GM21367 (cell line): ENCODE data around the gene SAMD1.
A peak's percentile ranks its signal among the peaks of the same experiment; 100 is the strongest.

Experiments used
- ATAC-seq: cut with Tn5 transposase; IDR thresholded peaks from one replicate; pipeline ENCODE4 v1.9.1; 2021; ENCODE audit not compliant: unreplicated experiment

SAMD1 gene

DNA sequence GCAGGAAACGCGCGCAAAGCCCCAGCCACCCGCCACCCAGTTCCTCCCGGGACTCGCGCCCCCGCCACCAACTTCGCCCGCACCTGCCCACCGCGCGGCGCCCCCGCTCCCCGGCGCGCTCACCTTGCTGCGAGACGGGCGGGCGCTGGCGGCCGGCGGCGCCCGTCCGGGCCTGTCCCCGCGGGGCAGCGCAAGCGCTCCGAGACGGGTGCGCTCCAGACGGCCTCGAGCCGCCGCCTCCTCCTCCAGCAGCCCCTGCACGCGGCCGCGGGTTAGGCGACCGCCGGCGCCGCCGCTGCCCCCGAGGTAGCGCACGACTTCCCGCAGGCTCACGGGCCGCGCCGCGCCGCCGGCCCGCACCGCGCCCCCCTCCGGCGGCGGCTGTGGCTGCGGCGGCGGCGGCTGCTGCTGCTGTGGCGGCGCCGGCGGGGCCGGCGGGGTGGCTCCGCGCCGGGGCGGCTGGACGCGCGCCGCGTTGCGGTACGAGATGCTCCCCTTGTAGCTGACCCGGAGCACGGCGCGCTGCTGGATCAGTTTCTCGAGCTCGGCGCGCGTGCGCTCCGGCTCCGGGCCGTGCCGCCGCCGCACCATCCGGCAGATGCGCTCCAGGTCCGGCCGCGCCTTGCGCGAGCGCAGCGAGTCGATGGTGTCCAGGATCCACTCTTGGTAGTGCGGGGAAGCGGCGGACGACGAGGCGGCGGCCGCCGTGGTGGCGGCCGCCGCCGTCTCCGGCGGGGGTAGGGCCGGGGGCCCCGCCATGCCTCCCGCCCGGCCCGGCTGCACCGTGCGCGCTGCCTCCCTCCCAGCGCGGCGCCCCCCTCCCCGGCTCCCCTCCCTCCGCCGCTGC lies 666 bp downstream of the SAMD1 start:
- peak; percentile 6 for ATAC-seq

DNA sequence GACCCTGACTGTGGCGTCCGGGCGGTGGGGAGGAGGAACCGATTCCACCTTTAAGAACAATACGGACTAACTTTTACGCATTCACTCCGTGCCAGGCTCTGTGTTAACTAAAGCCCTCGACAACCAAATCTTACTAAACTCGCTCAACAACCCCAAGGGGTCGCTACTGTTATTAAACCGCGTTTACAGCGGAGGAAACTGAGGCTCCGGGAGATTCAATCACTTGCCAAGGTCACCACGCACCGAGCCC lies 1.2 kb downstream of the SAMD1 start:
- no peak for ATAC-seq

DNA sequence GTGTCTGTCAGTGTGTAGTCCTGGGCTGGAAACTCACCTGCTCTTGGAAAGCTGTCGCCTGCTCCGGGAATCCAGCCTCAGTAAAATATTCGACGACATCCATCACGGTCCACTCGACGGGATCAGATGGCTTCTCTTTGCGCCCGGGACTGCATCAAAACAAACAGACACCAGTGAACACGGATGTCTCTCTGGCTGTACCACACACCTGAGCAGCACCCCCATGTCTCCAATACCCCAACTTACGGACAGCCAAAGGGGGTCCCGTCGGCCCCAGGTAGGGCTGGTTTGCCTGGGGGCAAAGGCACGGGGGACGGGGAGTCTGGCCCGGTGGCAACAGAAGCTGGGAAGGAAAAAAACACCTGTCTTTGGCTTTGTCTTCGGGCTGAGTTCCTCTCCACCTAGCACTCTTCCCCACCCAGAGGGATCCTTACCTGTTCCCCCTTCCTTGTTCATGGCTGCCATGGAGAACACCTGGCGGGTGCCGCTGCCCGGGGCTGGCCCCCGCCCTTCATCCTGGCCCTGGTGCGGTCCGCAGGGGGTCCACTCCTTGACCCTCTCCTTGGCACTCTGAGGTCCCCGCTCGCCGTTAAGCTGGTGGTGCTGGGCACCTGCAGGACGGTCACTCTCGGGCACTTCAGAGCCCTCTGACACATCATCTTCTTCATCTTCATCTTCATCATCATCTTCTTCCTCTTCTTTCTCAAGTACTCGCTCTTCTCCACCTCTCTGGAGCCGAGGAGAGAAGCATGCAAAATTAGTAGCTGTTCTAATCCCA lies 1.7 kb downstream of the SAMD1 start:
- ATAC-seq: no peak

DNA sequence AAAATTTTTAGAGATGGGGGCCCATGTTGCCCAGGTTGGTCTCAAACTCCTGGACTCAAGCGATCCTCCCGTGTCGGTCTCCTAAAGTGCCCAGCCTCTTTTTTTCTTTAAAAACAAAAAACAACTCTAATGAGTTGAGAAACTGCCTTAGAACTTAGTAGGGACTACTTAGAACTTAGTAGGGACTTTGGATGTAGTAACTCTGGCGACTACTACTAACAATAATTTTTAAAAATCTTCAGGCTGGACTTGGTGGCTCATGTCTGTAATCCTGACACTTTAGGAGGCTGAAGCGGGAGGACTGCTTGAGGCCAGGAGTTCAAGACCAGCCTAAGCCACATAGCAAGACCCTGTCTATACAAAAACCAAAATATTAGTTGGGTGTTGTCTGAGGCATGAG lies 4.5 kb downstream of the SAMD1 start:
- no peak for ATAC-seq

DNA sequence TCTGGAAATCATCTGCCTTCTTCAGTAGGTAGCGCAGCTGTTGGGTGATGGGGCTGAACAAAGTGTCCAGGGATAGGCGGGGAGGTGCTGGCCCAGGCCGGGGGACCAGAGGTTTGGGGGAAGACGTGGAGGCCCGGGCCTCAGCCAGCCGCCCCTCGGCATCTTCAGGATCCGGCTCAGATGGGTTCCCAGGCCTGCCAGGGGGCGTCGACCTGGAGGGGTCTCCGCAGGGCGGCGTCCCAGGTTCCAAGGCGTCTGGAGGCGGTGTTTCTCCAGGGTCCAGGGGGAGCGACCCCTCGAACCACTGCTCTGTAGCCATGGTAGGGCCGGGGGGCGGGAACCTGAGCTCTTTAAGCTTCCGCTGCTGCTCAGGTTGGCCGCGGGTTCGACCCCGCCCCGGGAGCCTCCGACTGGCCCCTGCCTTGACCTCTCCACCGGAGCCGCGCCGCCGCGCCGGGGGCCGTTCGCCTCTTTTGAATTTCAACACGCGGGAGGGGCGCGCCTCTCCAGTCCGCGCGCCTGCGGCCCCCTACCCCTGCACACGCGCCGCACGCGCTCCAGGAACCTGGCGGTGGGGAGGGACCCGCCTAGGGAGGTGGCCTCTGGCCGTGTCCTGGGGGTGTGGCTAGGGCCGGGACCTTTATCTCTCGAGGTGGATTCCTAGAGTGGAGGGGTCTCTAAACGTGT lies 5.1 kb downstream of the SAMD1 start, which contains the start of gene C19orf67:
Gene C19orf67 (minus strand): TSS at position 475 of the 687 bp plus-strand sequence. CDS start 156 bp downstream, at position 319.
- ATAC-seq: no peak

DNA sequence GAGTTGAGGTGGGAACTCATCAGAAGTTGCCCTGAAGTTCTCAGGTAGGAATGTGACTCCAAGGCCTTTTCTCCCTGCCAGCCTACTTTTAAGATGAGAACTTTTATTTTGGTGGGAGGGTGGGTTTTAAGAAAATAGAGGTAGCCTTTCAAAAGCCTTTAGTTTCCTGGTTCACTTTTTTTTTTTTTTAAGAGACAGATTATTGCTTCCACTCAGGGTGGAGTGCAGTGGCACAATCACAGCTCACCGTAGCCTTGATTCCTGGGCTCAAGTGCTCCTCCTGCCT lies 7.9 kb downstream of the SAMD1 start:
- ATAC-seq: no peak

DNA sequence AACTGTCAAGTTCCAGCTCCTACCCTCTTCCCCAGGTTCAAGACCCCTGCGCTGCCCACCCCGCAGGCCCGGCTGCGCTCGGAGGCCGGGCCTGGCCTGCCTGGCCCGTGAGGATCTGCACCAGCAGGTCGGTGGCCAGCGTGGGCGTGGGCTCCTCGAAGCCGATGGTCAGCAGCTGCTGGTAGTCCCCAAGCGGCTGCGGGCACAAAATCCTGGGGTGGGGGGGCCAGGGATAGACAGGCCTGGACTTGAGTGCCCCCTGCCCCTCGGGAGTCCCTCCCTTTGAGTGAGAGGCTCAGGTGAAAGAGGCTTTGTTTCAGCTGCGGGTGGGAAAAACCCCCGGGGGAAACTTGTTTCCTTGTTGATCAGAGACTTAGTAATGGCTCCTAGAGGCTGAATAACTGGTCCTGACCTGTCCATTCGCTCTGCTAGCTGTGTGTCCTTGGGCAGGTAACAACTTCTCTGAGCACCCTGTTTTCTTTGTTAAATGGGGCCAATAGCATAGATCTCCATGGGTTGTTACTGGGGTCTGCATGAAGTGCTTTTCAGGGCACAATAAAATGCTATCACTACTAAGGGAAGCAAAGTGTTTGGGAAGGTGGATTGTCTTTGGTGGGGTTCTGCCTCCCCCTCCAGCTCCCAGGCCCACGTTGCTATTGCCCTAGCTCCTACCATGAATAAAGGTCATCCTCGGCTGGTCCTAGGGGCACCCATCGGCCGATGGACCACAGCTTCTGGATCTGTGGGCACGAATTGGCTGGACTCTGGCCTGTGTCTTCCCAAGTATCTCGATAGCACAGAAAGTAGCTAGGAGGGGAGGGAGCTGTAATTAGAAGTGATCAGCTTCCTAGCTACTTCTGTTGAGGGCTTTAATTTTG lies 8.5 kb downstream of the SAMD1 start:
- ATAC-seq: no peak

DNA sequence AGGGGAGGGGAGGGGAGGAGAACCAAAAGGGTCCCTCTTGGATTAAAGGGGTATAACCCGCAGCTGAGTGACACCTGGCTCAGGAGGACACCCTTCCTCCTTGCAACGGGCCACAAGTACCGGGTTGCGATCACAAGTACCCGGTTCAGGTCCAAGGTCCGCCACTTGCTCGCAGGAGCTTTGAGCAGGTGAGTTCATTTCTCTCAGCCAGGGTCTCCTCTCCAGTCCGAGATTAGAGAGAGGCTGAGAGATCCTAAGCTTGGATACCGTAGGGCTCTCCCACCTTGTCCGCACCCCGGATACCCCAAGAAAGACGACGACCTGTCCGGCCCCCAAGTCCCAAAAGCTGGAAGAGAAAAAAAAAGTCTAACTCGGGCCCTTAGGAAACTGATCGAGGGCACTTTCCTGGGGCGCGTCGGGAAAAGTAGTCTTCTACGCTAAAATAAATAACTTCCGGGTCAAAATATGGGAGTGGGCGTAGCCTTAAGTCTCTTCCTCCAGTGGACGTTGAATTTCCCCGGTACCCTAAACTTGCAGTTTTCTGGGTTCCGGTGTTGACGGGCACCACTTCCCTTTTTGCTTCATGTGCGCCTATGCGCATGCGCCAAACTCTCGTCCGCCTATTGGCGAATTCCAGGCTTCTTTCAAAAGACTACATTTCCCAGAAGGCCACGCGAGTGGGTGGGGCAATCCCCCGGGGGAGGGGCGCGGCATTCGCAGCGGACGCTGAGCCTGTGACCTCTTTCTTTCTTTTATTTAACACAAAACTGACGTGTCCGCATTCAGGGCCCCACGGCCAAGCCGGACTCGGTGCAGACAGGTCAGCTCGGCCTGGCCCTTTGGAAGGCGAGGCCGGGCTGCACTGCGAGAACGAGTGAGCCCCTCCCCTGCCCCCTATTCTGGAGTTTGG lies 9.4 kb downstream of the SAMD1 start:
- ATAC-seq: peak; percentile 62

DNA sequence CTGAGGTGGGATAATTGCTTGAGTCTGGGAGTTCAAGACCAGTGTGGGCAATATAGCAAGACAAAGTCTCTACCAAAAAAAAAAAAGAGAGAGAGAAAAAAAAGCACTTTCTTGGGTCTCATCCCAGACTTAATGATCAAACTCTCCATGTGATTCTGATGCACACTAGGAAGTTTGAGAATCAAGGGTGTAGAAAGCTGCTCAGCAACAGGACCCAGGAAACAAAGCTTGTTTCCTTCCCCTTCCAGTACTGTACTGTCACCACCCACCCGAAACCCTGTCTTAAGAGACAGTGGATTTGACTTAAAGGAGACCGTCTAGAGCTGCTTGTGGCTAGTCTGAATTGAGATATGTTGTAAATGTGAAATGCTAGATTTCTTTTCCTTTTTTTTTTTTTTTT lies 12.1 kb downstream of the SAMD1 start:
- no peak for ATAC-seq

DNA sequence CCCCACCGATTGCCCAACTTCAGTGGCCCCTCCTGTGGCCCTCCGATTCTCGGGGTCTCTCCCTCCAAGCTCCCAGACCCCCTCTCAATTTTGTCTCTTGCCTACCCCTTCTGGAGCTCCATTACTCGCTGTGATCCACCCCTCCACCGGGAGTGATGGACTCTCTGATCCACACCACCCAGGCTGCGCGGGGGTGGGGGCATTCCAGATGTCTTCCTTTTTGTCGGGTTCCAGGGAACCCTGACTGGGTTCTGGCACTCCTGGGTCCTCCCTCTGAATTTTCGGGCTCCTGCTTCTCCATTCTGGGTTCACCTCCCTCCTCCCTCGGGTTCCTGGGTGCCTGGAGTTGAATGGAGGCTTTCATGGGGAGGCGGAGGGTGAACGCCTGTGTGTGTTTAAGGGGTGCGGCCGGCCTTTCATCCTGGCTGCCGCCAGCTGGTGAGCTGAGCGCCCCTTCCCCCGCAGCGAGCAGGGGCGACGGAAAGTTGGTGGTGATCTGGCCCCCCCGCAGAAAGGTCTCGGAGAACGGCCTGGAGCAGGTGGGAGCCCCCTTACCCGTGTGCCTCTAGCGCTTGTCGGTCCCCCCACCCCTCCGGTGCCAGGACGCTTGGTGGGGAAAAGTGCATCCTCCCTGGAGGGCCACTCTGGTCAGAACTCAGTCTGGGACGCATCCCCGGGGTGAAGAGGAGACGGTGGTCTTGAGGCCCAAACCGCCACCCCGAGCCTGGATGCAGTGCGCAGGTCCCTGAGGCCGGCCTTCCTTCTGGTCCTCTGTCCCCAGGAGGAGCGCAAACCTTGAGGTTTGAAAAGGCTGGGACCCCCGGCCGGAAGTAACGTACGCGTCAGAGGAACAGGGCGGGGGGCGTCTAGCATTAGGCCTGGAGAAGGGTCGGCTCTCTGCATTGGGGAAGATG lies 16.4 kb downstream of the SAMD1 start:
- ATAC-seq: no peak

DNA sequence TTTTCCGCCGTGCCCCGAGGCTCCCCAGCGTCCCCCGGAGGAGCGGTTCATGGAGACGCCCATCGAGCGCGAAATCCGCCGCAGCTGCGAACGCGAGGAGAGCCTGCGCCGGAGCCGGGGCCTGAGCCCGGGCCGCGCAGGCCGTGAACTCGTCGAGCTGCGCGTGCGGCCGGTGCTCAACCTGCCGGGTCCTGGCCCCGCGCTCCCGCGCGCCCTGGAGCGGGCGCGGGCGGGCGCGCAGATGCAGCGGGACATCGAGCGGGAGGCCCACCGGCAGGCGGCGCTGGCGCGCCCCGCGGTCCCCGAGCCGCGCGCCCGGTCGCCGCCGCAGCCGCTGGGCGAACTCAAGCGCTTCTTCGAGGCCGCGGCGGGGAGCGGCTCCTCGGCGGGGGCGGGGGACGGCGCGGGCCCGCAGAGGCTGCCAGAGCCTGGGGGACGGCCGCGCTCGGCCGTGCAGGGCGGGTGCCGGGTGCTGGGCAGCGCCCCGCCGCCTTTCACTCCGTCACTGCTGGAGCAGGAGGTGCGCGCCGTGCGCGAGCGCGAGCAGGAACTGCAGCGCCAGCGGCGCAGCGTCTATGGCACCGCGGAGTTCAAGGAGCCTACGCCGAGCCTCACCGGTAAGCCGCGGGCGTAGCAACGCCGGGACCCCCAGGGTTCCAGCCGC lies 17.2 kb downstream of the SAMD1 start:
- ATAC-seq: no peak

DNA sequence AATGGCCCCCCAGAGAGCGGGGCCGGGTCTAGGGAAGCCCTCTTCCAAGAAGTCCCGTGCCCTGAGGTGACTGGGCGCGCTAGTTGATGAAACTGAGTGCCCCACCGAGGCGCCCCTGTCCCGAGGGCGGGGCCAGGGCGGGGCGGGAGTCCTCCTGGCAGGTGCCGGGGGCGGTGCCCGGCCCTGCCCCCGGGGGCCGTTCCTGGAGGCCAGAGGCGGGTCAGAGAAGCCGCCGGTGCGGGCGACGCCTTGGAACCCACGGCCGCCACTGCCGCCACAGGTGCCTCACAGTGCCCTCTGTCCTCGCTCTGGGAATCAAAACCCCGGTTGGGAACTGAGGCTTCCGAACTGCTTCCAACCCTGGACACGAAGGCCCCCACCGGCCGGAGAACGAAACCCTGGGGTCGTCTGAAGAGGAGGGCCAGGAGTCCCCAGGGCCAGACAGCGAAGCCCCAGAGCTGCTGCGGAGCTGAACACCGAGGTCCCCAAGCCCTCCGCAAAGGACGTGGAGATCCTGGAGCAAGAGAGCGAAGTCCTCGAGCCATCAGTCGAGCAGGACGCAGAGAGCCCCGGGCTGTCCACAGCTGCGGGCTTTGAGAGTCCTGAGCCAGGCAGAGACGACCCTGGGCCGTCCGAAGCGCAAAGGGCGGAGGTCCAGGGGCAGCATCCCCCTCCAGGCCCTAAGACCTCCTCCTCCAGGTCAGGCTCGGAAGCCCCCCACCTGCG lies 17.9 kb downstream of the SAMD1 start, which contains the start of gene MISP3:
Gene MISP3 (plus strand): TSS at position 252 of the 726 bp plus-strand sequence. CDS start 524 bp downstream, outside the sequence.
- ATAC-seq: no peak

DNA sequence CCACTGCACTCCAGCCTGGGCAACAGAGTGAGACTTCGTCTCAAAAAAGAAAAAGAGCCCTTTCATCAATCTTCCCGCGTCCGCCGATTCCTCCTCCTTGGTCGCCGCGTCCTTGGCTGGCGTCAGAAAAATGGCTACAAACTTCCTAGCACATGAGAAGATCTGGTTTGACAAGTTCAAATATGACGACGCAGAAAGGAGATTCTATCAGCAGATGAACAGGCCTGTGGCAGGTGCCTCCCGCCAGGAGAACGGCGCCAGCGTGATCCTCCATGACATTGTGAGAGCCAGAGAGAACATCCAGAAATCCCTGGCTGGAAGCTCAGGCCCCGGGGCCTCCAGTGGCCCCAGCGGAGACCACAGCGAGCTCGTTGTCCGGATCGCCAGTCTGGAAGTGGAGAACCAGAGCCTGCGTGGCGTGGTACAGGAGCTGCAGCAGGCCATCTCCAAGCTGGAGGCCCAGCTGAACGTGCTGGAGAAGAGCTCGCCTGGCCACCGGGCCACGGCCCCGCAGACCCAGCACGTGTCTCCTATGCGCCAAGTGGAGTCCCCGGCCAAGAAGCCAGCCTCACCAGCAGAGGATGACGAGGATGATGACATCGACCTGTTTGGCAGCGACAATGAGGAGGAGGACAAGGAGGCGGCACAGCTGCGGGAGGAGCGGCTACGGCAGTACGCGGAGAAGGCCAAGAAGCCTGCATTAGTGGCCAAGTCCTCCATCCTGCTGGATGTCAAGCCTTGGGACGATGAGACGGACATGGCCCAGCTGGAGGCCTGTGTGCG lies 20.1 kb downstream of the SAMD1 start:
- no peak for ATAC-seq

DNA sequence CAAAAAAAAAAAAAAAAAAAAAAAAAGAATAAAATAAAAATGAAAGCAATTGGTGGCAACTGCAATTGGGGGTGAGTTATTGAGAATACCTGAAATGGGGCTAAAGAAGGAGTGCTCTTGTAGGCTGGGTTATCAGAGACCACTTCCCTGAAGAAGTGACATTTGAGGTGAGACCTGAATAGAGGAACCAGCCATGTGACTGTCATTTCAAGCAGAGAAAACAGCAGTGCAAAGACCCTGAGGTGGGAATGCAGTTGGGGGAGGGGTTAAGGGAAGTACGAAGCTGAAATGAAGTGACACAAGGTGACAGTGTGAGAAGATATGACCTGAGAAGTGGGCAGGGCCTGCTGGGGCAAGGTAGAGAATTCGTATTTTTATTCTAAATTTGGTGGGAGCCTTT lies 24.4 kb downstream of the SAMD1 start:
- no peak for ATAC-seq

DNA sequence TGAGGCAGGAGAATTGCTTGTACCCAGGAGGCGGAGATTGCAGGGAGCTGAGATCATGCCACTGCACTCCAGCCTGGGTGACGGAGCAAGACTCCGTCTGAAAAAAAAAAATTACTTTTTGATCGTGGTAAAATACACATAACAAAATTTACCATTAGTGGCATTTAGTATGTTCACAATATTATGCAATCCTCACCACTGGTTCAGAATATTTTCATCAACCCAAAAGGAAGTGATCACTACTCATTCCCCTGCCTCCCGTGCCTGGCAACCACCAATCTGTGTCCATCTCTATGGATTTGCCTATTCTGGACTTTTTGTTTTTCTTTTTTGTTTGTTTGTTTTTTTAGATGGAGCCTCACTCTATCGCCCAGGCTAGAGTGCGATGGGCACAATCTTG lies 27.4 kb downstream of the SAMD1 start:
- ATAC-seq: no peak

DNA sequence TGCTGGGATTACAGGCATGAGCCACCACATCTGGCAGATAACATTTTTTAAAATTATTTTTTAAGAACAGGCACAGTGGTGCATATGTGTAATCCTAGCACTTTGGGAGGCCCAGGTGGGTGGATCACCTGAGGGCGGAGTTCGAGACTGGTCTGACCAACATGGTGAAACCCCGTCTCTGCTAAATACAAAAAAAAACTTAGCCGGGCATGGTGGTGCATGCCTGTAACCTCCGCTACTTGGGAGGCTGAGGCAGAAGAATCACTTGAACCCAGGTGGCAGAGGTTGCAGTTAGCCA lies 28.0 kb downstream of the SAMD1 start:
- ATAC-seq: no peak
